Measurements from ENCODE around the gene NEK6. TPM values are rescaled to one million over a fixed set of nuclear protein-coding genes. Genes with fewer than 3 reads are reported as not detected.
"Not testable (repeated sequence)": the region's sequence is repeated elsewhere in the genome, so short reads cannot be mapped to it uniquely, and the experiment has no call there.

NEK6 gene
- total RNA-seq, 2 donors from 2014 or later: 3.1 to 5.4 TPM

DNA sequence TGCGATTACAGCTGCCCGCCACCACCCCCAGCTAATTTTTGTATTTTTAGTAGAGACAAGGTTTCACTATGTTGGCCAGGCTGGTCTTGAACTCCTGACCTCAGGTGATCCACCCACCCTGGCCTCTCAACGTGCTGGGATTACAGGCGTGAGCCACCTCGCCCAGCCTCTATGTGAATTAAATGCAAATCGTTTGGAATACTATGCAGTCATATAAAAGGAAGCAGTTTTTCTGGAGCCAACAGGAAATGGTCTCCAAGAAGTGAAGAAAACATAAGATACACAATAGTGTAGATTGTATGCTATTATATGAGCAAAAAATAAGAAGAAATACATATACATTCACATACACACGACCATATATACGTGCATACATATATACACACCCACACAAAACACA lies 4.9 kb upstream of the NEK6 start:
- not testable (repeated sequence) for H3K27ac Mint-ChIP-seq; ATAC-seq; H3K36me3 Mint-ChIP-seq; H3K9me3 Mint-ChIP-seq; DNase-seq (ENCODE audit: low spot score in 2 of 2)

DNA sequence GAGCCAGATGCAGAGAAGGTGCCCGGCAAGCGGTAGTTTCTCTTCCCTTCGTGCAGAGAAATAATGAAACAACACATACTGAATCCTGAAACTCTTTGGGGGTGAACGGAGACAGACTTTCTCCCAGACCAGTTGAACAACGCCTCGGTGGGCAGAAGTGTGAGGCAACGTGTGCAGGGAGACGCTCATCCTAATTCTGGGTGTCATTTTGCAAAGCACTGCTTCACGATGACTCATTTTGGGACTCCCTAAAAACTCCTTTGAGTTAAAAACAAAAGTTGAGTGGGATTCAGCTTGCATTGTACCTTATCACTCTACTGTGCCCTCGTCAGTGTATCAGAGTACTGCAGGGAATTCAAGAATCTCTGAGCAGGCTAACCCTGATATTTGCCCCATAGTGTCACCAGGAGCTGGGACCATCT lies 3.5 kb upstream of the NEK6 start:
- H3K9me3 Mint-ChIP-seq: no peaks in the 10 kb centered on the region
- no peak overlapping the region for H3K27ac Mint-ChIP-seq
- DNase-seq (ENCODE audit: low spot score in 2 of 2) (peak in 1 of 2 donors; percentile 53), ATAC-seq (peak; percentile 78 to 95)
- peaks cover 15 to 16% of the 10 kb centered on the region in 2 donors for H3K36me3 Mint-ChIP-seq

DNA sequence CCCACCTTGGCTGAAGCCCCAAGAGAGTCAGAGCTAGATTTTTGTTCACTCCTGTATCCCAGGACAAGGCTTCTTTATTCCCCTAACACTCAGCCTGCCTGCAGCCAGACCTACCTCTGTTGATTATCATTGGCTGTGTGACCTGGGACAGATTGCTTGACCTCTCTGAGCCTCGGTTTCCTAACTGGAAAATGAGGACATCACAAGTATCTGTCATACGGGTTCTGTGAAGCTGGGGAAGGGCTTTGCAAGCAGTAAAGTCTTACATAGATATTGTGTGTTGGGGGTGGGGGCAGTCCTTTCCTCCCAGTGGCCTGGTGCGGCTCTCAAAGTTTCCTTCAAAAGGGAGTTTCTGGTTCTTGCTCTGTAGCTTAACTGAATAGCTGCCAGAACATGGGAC lies 2.5 kb upstream of the NEK6 start:
- ATAC-seq: no peak
- Mint-ChIP-seq H3K27ac (no peak overlapping the region), H3K9me3 (no peaks in the 10 kb centered on the region)

DNA sequence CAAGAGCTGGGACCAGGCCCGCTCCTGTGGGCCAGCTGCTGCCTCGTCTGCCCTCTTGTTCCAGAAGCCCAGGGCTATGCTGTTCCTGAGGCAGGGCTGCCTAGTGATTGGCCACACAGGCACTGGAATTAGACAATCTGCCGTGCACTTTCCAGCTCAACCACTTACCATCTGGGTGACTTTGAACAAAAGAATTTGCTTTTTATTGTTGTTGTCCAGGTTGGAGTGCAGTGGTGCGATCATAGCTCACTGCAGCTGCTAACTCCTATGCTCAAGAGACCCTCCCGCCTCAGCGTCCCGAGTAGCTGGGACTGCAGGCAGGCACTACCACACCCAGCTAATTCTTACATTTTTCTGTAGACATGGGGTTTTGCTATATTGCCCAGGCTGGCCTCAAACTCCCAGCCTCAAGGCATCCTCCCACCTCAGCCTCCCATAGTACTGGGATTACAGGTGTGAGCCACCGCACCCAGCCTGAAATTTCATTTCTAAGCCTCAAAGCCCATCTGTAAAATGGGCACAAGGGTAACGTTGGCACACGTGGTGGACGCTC lies 1.2 kb upstream of the NEK6 start:
- DNase-seq (ENCODE audit: low spot score in 2 of 2): no peak
- H3K36me3 Mint-ChIP-seq: peaks cover 15 to 16% of the 10 kb centered on the region in 2 donors
- no peak for ATAC-seq
- no peaks in the 10 kb centered on the region for H3K9me3 Mint-ChIP-seq
- no peak overlapping the region for H3K27ac Mint-ChIP-seq

More for the DNA sequence above, 2.5 kb upstream of the NEK6 start:
- DNase-seq (ENCODE audit: low spot score in 2 of 2): no peak
- peaks cover 15 to 16% of the 10 kb centered on the region in 2 donors for H3K36me3 Mint-ChIP-seq

DNA sequence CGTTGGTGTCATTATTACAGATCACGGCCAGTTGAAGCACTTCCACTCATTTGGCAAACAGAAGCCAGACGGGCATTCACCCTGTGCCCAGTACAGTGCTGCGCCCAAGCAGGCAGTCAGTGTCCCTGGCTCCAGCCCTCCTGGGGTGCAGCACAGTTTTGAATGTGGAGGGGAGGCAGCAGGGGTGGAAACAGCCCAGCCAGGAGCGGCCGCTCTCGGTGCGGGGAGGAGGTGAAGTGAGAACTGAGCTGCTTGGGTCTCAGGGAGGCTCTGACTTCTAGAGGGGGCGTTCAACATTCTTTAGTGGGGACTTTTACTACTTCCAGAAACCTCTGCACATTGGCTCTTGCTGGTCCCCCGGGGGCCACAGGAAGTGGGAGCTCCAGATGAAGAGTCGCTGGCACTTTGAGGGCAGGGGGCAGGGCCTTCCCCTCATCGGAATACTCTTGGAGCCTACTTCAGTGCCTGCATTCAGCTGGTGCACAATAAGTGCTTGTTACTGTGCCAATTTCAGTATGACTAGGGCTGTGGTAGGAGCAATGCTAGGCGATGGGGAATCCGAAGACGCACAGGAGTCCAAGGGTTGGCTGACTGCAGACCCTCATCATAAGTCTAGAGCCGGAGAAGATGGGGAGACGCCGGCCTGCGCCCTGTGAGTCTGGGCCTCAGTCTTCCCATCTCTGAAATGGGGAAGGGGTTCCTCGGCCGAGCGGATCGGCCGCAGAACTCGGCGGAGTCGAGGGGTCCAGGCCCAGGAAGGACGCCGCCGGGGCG lies 492 bp upstream of the NEK6 start:
- Mint-ChIP-seq H3K27ac (peak overlapping the region in 1 of 2 donors; percentile 50), H3K9me3 (no peaks in the 10 kb centered on the region), H3K36me3 (peaks cover 15 to 16% of the 10 kb centered on the region in 2 donors)
- ATAC-seq: peak in 1 of 2 donors; percentile 42
- no peak for DNase-seq (ENCODE audit: low spot score in 2 of 2)

DNA sequence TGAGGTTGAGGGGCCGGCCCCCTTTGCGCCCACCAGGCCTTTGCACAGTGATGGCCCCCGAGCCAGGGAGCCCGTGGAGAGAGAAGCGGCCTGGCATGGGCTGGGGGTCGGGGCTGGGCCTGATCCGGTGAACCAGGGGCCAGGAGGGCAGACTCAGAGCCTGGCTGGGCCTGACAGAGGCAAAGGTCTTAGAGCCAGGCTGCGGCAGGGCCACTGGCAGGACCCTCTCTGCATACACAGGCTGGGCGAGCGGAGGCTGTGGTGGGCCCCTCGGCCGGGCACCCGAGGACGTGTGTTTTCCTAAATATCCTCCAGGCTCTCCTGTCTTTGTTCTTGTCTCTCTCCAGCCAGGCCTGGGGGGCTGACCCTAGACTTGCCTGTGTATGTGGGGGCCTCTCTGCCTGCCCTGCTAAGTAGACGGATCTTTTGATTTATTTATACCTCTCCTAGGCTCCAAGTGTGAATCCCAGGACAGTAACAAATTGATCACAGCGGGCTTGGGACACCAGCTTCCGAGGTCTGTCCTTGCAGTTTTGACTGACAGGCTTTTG lies 933 bp downstream of the NEK6 start:
- DNase-seq (ENCODE audit: low spot score in 2 of 2) (no peak), ATAC-seq (no peak)
- H3K36me3 Mint-ChIP-seq: peaks cover 15 to 16% of the 10 kb centered on the region in 2 donors
- H3K27ac Mint-ChIP-seq: peak overlapping the region; percentile 17 to 44
- H3K9me3 Mint-ChIP-seq: no peaks in the 10 kb centered on the region

DNA sequence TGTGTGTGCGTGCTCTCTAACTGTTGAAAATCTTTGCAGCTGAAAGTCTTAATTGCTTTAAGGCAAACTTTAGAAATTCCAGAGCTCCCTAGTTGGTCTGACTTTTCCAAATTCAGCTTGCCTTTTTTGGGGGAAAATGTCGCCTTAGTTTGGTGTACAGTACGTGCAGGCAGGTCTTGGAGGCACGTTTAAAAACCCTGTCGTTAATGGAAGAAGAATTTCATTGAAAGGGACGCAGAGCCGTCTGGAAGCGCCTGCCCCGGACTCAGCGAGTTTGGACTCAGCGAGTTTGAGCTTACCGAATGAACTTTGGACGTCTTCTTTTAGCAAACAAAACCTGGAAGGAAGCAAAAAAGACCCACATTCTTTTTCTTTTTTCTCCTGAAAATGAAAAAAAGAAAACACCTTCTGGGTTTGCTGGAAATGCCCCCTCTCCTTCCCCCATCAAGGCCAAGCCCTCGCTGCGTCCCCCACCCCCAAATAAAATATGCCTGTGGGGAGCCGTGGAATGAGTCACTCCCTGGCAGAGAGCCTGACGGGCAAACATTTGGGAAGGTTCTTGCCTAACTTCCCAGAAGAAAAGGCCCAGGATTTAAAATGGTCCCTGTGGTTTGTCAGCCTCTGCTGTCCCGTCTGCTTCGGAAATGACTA lies 1.5 kb downstream of the NEK6 start:
- Mint-ChIP-seq H3K27ac (no peak overlapping the region), H3K36me3 (peaks cover 15 to 16% of the 10 kb centered on the region in 2 donors), H3K9me3 (no peaks in the 10 kb centered on the region)
- no peak for ATAC-seq
- no peak for DNase-seq (ENCODE audit: low spot score in 2 of 2)

DNA sequence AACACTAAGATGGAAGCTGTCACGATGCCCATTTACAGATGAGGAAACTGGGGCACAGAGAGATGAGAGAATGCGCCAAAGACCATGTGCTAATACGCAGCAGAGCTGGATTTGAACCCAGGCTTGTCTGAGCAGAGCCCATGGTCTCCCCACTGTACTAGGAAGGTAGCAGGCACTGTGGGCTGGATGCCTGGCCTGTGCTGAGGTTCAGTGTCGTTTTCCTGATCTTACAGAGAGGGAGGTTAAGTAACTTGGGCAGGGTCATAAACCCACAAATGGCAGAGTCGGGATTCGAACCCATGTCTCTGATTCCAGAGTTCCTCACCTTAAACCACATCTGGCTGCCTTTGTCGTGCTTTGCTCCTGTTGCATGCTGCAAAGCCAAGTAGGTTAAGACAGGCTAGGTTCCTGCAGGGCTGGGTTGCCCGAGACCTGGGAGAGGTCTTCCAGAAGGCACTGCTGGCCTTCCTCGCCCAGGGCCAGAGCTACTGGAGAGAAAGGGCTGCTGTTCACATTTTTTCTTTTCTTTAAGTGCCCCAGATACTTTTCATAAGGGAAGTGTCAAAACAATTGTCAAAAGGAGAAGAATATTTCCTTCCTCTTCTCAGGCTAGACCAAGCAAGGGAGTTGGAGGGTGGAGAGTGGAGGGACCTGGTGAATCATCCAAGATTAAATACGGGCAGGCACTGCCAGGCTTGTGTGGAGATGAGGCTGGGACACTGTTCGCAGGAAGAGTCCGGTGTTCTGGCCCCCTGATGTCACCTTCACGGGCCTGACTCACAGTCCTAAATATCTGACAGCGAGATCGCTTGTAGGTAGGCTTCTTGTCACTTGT lies 3.2 kb downstream of the NEK6 start:
- H3K9me3 Mint-ChIP-seq: no peaks in the 10 kb centered on the region
- DNase-seq (ENCODE audit: low spot score in 2 of 2): no peak
- no peak for ATAC-seq
- H3K27ac Mint-ChIP-seq: no peak overlapping the region
- peaks cover 15 to 16% of the 10 kb centered on the region in 2 donors for H3K36me3 Mint-ChIP-seq

DNA sequence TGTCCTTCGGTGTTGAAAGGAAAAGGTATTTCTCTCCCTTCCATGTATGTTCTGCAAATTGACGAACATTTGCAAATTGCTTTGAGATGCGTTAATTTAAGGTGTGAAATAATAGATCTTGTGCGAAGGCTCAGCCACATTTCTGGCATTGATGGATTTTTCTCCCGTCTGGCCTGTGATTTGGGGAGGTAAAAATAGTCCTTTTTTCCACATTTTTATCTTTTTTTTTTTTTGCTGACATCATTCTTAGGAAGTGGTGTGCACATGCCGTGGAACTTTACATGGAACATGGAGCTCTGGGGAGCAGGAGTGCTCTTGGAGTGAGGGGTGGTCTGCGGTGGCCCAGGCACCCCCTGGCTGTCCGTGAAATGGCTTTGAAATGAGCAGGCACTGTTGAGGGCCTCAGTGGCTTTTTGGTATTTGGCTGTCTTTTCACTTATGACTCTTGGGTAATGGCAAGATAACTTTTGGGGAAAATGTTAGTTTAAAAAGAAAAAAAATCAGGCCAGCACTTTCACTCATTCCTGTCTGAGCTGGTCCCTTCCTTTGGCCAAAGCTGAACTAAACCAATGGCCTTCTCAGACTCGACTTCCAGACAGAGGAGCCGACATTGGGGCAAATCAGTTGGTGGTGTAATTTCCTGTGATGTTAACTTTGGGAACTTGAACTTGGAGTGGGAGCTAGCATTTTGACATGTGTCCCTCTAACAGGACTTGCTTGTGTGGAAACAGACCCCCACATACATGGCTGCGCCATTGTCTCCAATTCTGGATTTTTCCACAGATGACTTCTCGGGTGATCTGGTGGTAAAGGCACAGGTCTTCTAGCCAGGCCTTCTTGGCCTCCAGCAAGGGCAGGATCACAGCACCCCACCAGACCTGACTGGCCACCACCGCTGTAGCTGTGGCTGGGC lies 4.2 kb downstream of the NEK6 start:
- Mint-ChIP-seq H3K9me3 (no peaks in the 10 kb centered on the region), H3K27ac (no peak overlapping the region), H3K36me3 (peaks cover 12 to 13% of the 10 kb centered on the region in 2 donors)
- DNase-seq (ENCODE audit: low spot score in 2 of 2): no peak
- ATAC-seq: no peak

DNA sequence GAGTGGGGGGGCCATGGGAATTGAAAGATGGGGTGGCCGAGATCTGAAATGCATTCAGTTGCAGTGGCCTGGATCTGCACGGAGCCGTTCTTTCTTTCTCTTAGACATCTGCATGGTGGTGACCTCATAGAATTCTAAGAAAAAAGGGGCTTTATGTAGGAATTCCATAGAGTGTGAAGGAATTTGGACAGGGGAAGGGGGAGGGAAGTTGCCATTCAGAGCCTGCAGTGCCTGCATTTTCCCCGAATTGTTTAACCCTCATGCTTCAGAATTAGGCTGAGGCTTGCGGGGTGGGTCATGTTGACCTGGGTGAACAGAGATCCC lies 4.9 kb downstream of the NEK6 start:
- DNase-seq (ENCODE audit: low spot score in 2 of 2) (no peak), ATAC-seq (no peak)
- no peaks in the 10 kb centered on the region for H3K9me3 Mint-ChIP-seq
- H3K36me3 Mint-ChIP-seq: peaks cover 6 to 7% of the 10 kb centered on the region in 2 donors
- no peak overlapping the region for H3K27ac Mint-ChIP-seq

DNA sequence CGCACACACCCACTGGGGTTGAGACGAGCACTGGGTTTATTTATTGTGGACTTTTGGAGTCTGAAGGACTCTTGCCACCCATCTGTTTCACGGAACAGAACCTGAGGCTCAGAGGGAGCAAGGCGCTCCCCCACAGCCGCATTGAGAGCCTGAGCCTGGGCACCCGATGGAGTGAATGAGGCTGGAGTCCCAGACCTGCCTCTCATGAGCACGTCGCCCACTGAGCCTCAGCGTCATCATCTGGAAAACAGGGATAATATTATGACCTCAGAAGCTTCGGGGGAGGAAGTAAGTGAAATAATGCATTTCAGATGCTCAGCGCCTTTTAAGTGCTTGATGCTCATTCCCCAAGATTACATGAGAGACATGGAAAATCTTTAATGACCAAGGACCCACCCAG lies 5.5 kb downstream of the NEK6 start:
- DNase-seq (ENCODE audit: low spot score in 2 of 2) (no peak), ATAC-seq (no peak)
- Mint-ChIP-seq H3K27ac (no peak overlapping the region), H3K9me3 (no peaks in the 10 kb centered on the region), H3K36me3 (peaks cover 4 to 5% of the 10 kb centered on the region in 2 donors)

DNA sequence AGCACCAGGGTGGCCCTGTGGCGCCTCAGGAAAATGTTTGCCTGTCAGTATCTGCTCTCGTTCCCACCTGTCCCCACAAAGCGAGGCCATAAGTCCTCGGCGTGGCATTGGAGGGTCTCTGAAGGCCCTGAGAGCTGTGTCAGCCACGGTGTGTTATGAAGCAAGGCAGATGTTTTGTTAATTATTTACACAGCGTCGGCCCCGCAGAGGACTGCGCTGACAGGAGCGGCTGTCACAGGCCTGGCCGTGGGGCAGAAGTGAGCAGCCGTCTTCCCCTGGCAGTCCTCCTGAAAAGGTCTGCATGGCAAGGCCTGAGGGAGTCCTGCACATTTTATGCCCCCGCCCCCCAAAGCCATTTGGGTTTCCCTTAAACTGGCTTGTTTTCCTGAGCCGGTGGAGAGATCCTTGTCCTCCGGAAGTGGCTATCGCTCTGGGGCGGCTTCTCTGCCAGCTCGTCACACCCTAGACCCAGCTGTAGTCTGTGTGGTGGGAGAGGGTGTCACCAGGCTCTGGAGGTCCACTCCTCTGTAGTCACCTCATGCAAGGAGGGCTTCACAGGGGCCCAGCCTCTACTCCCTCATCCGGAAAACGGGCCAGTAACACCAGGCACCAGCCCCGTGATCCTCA lies 6.2 kb downstream of the NEK6 start:
- H3K9me3 Mint-ChIP-seq: no peaks in the 10 kb centered on the region
- ATAC-seq (no peak), DNase-seq (ENCODE audit: low spot score in 2 of 2) (no peak)
- H3K36me3 Mint-ChIP-seq: no peaks in the 10 kb centered on the region
- no peak overlapping the region for H3K27ac Mint-ChIP-seq

DNA sequence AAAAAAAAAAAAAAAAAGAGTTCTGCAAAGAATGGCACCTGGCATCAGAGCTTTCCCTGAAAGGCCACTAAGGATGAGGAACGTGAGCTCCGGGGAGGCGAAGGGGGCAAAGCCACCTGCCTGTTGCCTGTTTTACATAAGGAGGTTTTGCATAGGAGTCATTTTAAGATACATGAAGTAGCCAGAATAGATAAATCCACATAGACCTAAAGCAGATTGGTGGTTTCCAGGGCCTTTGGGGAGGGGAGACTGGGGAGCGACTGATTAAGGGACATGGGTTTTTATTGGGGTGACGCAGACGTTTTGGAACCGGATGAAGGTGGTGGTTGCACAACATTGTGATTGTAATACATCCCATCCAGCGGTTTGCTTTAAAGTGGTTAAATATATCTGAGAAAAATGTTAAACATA lies 7.1 kb downstream of the NEK6 start:
- Mint-ChIP-seq H3K36me3 (no peaks in the 10 kb centered on the region), H3K27ac (no peak overlapping the region), H3K9me3 (no peaks in the 10 kb centered on the region)
- no peak for DNase-seq (ENCODE audit: low spot score in 2 of 2)
- ATAC-seq: peak in 1 of 2 donors; percentile 29

DNA sequence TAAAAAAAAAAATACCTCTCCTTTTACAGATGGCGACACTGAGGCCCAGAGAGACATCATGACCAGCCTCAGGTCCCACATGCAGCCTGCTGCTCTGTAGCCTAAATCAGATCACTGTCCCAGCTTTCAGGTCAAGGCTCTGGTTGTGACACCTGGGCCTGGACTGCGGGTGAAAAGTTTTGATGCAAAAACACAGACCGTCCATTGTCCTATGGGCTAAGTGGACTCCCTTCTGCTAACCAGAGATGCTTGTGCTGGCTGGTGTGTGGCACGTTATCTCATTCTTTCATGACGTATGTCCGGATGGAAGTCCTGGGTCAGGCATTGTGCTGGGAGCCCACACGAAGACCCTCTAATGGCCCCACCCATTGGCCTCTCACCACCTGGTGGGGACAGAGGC lies 7.8 kb downstream of the NEK6 start:
- Mint-ChIP-seq H3K9me3 (no peaks in the 10 kb centered on the region), H3K36me3 (no peaks in the 10 kb centered on the region), H3K27ac (no peak overlapping the region)
- DNase-seq (ENCODE audit: low spot score in 2 of 2): no peak
- no peak for ATAC-seq

DNA sequence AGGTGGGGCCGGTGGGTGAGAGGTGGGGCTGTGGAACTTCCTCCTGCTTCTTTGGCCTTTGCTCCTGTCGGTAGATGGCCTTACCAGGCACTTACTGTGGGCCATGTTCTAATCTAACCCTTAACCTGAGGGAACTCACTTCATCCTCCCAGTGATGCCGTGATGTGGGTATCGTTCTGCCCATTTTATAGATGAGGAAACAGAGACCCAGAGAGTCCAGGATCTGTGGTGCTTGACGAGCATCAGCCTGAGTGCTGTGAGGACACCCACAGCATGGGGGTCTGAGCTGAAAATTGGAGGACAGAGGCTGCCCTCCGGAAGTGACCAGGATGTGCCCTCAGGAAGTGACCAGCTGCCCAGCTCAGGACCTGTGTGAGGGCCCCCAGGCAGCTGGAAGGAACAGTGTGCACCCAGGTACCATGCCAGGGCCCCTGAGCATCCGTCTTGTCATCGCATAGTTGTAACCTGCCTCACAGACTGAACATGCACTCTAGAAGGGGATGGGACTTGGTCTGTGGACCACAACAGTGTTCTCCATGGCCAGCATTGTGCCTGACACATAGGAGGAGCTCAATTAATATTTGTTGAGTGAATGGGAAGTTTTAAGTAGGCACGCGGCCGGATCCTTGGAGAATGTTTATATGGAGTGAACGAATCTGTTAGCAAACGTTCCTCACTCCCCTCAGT lies 8.5 kb downstream of the NEK6 start:
- H3K27ac Mint-ChIP-seq: peak overlapping the region in 1 of 2 donors; percentile 70
- H3K9me3 Mint-ChIP-seq: no peaks in the 10 kb centered on the region
- no peak for DNase-seq (ENCODE audit: low spot score in 2 of 2)
- no peaks in the 10 kb centered on the region for H3K36me3 Mint-ChIP-seq
- no peak for ATAC-seq

Data from activated naive CD4-positive, alpha-beta T cell treated with anti-CD3 and anti-CD28 coated beads, Interleukin-2, amount 50 U/mL, for 72 hours (primary cell).